Suprapubic skin (tissue), 4 donors: ENCODE data around the gene NR1I2. TPM values are rescaled to one million over a fixed set of nuclear protein-coding genes. Genes with fewer than 3 reads are reported as not detected.

Experiments
- DNase-seq, 2 donors: peaks; one replicate each; pipeline ENCODE4 v3.0.0-alpha.2; 2019; ENCODE audit warnings: low spot score in 2 of 2
- H3K27ac ChIP-seq: fragments of 200-600 bp; sonication (generic); one replicate; pipeline ENCODE4 v1.5.1; 2019
- H3K27me3 ChIP-seq: fragments of 200-600 bp; sonication (generic); one replicate; pipeline ENCODE4 v1.5.1; 2019
- H3K36me3 ChIP-seq: fragments of 200-600 bp; sonication (generic); one replicate; pipeline ENCODE4 v1.5.1; 2019
- H3K4me1 ChIP-seq: fragments of 200-600 bp; sonication (generic); one replicate; pipeline ENCODE4 v1.5.1; 2019
- H3K4me3 ChIP-seq: fragments of 200-600 bp; sonication (generic); one replicate; pipeline ENCODE4 v1.5.1; 2019; ENCODE audit warnings: mild to moderate bottlenecking
- H3K9me3 ChIP-seq: fragments of 200-600 bp; sonication (generic); one replicate; pipeline ENCODE4 v1.5.1; 2019
- CTCF ChIP-seq, 2 donors: fragments of 200-600 bp in 1 of 2; fragments of 450-650 bp in 1 of 2; sonication (generic) in 1 of 2; IDR thresholded peaks; one replicate each; pipeline ENCODE4 v1.5.1; 2016 to 2019; ENCODE audit warnings: antibody characterized with exemption in 2 of 2, mild to moderate bottlenecking in 1 of 2, moderate library complexity in 1 of 2
- EP300 ChIP-seq: sonication (generic); formaldehyde crosslinking; IDR thresholded peaks from one replicate; pipeline ENCODE4 v1.6.1; 2017; ENCODE audit warnings: antibody characterized with exemption
- POLR2A ChIP-seq, 2 donors: fragments of 450-650 bp; IDR thresholded peaks; one replicate each; pipeline ENCODE4 v1.6.1; 2017; ENCODE audit warnings: antibody characterized with exemption in 2 of 2, mild to moderate bottlenecking in 2 of 2, moderate library complexity in 2 of 2
- POLR2AphosphoS5 ChIP-seq, 3 donors: sonication (generic); formaldehyde crosslinking; IDR thresholded peaks; one replicate each; pipeline ENCODE4 v1.6.1; 2017; ENCODE audit warnings: antibody characterized with exemption in 3 of 3
- WGBS: methylation state at CpG from one replicate; pipeline ENCODE4 v1.1.5; 2018; 5-methylcytosine and 5-hydroxymethylcytosine counted together
- total RNA-seq, 4 donors: library from RNA; depleted of rRNA; stranded (reverse); fragments of >200 nt; gene quantifications; one replicate each; pipeline ENCODE4 v1.1.0, GENCODE V29; 2016

The NR1I2 gene
- total RNA-seq, 4 donors from 2014 or later, result not detected

DNA sequence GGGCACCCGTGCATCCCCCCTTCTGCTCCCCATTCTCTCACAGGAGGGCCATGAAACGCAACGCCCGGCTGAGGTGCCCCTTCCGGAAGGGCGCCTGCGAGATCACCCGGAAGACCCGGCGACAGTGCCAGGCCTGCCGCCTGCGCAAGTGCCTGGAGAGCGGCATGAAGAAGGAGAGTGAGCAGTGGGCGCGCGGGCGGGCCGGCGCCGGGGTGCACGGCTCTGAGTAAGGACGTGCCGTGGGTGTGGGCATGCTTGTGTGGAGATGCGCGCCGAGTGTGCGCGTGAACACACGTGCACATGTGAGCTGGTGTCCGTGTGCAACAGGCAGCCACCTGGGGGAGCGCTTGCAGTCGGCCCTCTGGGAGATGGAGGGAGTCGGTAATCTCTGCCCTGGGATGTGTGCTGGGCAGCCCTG, 28.1 kb downstream of the NR1I2 start:
- WGBS, result 0% methylated on average over 4 of the region's 33 CpGs
- Histone ChIP-seq H3K27ac (no peak overlapping the region), H3K36me3 (no peaks in the 10 kb centered on the region), H3K4me3 (peak overlapping the region; percentile 52), H3K4me1 (peaks cover 10% of the 10 kb centered on the region), H3K27me3 (peaks cover 3% of the 10 kb centered on the region), H3K9me3 (no peaks in the 10 kb centered on the region)
- TF ChIP-seq EP300 (no peak), POLR2AphosphoS5 (IDR thresholded peaks at IDR 0.05) (no peak), CTCF (IDR thresholded peaks at IDR 0.05) (no peak), POLR2A (IDR thresholded peaks at IDR 0.05) (no peak)
- DNase-seq, result no peak

GRCh38 chr3:119812491-119813058, 30.7 kb downstream of the NR1I2 start:
- DNase-seq, result no peak
- 89% methylated on average over 7 of the region's 8 CpGs for WGBS
- Histone ChIP-seq H3K27ac (no peak overlapping the region), H3K36me3 (no peaks in the 10 kb centered on the region), H3K4me3 (no peak overlapping the region), H3K27me3 (peaks cover 5% of the 10 kb centered on the region), H3K4me1 (peaks cover 10% of the 10 kb centered on the region), H3K9me3 (no peaks in the 10 kb centered on the region)
- TF ChIP-seq CTCF (IDR thresholded peaks at IDR 0.05) (no peak), EP300 (no peak), POLR2AphosphoS5 (IDR thresholded peaks at IDR 0.05) (no peak), POLR2A (IDR thresholded peaks at IDR 0.05) (no peak)

GRCh38 chr3:119815716-119816115, 33.8 kb downstream of the NR1I2 start:
- Histone ChIP-seq H3K27ac (no peak overlapping the region), H3K4me1 (no peaks in the 10 kb centered on the region), H3K27me3 (peaks cover 5% of the 10 kb centered on the region), H3K9me3 (no peaks in the 10 kb centered on the region), H3K4me3 (no peak overlapping the region), H3K36me3 (no peaks in the 10 kb centered on the region)
- no peak for TF ChIP-seq POLR2AphosphoS5 (IDR thresholded peaks at IDR 0.05)
- DNase-seq, result no peak
- 89% methylated on average over 8 of the region's 8 CpGs for WGBS

DNA sequence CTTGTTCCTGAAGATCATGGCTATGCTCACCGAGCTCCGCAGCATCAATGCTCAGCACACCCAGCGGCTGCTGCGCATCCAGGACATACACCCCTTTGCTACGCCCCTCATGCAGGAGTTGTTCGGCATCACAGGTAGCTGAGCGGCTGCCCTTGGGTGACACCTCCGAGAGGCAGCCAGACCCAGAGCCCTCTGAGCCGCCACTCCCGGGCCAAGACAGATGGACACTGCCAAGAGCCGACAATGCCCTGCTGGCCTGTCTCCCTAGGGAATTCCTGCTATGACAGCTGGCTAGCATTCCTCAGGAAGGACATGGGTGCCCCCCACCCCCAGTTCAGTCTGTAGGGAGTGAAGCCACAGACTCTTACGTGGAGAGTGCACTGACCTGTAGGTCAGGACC, 35.2 kb downstream of the NR1I2 start:
- H3K27ac ChIP-seq, result no peak overlapping the region
- TF ChIP-seq CTCF (IDR thresholded peaks at IDR 0.05), result no peak
- no peak for TF ChIP-seq POLR2A (IDR thresholded peaks at IDR 0.05)
- H3K9me3 ChIP-seq, result no peaks in the 10 kb centered on the region
- no peaks in the 10 kb centered on the region for H3K4me1 ChIP-seq
- H3K27me3 ChIP-seq, result peaks cover 5% of the 10 kb centered on the region
- no peak overlapping the region for H3K4me3 ChIP-seq
- no peaks in the 10 kb centered on the region for H3K36me3 ChIP-seq
- no peak for DNase-seq
- WGBS, result 61% methylated on average over 4 of the region's 12 CpGs

DNA sequence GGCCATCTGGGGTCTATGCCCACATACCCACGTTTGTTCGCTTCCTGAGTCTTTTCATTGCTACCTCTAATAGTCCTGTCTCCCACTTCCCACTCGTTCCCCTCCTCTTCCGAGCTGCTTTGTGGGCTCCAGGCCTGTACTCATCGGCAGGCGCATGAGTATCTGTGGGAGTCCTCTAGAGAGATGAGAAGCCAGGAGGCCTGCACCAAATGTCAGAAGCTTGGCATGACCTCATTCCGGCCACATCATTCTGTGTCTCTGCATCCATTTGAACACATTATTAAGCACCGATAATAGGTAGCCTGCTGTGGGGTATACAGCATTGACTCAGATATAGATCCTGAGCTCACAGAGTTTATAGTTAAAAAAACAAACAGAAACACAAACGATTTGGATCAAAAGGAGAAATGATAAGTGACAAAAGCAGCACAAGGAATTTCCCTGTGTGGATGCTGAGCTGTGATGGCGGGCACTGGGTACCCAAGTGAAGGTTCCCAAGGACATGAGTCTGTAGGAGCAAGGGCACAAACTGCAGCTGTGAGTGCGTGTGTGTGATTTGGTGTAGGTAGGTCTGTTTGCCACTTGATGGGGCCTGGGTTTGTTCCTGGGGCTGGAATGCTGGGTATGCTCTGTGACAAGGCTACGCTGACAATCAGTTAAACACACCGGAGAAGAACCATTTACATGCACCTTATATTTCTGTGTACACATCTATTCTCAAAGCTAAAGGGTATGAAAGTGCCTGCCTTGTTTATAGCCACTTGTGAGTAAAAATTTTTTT, 35.9 kb downstream of the NR1I2 start:
- Histone ChIP-seq H3K36me3 (no peaks in the 10 kb centered on the region), H3K27ac (no peak overlapping the region), H3K9me3 (no peaks in the 10 kb centered on the region), H3K4me3 (no peak overlapping the region), H3K27me3 (peaks cover 5% of the 10 kb centered on the region), H3K4me1 (no peaks in the 10 kb centered on the region)
- DNase-seq, result no peak
- 78% methylated on average over 13 of the region's 13 CpGs for WGBS
- TF ChIP-seq CTCF (IDR thresholded peaks at IDR 0.05), result no peak
- no peak for TF ChIP-seq EP300
- TF ChIP-seq POLR2AphosphoS5 (IDR thresholded peaks at IDR 0.05), result no peak
- TF ChIP-seq POLR2A (IDR thresholded peaks at IDR 0.05), result no peak
